ENCODE data around the gene UGT1A4. TPM values are rescaled to one million over a fixed set of nuclear protein-coding genes. Genes with fewer than 3 reads are reported as not detected.
"Not testable (repeated sequence)": the region's sequence is repeated elsewhere in the genome, so short reads cannot be mapped to it uniquely, and the experiment has no call there.

The UGT1A4 gene
- total and polyA plus RNA-seq, 5 donors from 2014 or later = not detected

DNA sequence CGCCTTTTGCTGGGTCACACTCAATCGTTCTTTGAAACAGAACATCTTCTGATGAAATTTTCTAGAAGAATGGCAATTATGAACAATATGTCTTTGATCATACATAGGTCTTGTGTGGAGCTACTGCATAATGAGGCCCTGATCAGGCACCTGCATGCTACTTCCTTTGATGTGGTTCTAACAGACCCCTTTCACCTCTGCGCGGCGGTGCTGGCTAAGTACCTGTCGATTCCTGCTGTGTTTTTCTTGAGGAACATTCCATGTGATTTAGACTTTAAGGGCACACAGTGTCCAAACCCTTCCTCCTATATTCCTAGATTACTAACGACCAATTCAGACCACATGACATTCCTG is 5.3 kb upstream of the UGT1A4 start:
- Mint-ChIP-seq H3K36me3 (no peaks in the 10 kb centered on the region), H3K27me3 (peaks cover 22% of the 10 kb centered on the region), H3K27ac (no peak overlapping the region), H3K9me3 (peaks cover 0 to 1% (median 0%) of the 10 kb centered on the region in 7 donors), H3K4me1 (no peaks in the 10 kb centered on the region), H3K4me3 (no peak overlapping the region)
- Histone ChIP-seq H3K4me3 (ENCODE audit: low read depth, low read length) (no peak overlapping the region), H3K27ac (ENCODE audit: insufficient read depth, low read length, poor library complexity, severe bottlenecking) (no peak overlapping the region), H3K9me3 (ENCODE audit: control insufficient read depth in 2 of 2, low read length in 2 of 2) (no peaks in the 10 kb centered on the region), H3K27me3 (ENCODE audit: control insufficient read depth, insufficient read depth, low read length) (peaks cover 9% of the 10 kb centered on the region), H3K36me3 (ENCODE audit: control insufficient read depth, insufficient read depth, low read length) (no peaks in the 10 kb centered on the region), H3K4me1 (ENCODE audit: control insufficient read depth, insufficient read depth, low read length, poor library complexity, severe bottlenecking) (no peaks in the 10 kb centered on the region)
- DNase-seq (no peak), ATAC-seq (ENCODE audit: low read depth in 2 of 2) (no peak)

DNA sequence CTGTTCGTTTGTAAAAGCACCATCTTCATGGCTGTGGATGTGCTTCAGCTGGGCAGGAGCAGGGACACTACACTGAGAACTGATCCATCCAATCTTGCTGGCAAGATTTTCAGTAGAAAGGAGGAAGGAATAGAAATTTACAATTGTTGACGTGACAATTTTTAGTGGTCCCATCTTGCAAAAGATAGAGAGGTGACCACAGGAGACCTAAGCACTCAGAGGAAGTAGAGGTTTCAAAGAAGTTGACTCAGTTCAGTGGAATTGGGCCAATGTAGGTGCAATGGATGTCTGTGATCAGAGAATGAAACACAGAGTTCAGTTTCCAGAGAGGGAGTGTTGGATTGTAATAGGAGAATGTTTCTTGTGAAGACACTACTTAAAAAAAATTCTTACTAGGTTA is 4.4 kb upstream of the UGT1A4 start:
- H3K4me1 Mint-ChIP-seq = no peaks in the 10 kb centered on the region
- H3K27me3 Mint-ChIP-seq = peaks cover 17% of the 10 kb centered on the region
- Histone ChIP-seq H3K9me3 (ENCODE audit: control insufficient read depth in 2 of 2, low read length in 2 of 2) (no peaks in the 10 kb centered on the region), H3K36me3 (ENCODE audit: control insufficient read depth, insufficient read depth, low read length) (no peaks in the 10 kb centered on the region), H3K27ac (ENCODE audit: insufficient read depth, low read length, poor library complexity, severe bottlenecking) (no peak overlapping the region), H3K4me3 (ENCODE audit: low read depth, low read length) (no peak overlapping the region), H3K4me1 (ENCODE audit: control insufficient read depth, insufficient read depth, low read length, poor library complexity, severe bottlenecking) (no peaks in the 10 kb centered on the region), H3K27me3 (ENCODE audit: control insufficient read depth, insufficient read depth, low read length) (peaks cover 5% of the 10 kb centered on the region)
- no peak overlapping the region for H3K4me3 Mint-ChIP-seq
- ATAC-seq (ENCODE audit: low read depth in 2 of 2) = no peak
- H3K9me3 Mint-ChIP-seq = peaks cover 0 to 1% (median 0%) of the 10 kb centered on the region in 7 donors
- no peaks in the 10 kb centered on the region for H3K36me3 Mint-ChIP-seq
- no peak overlapping the region for H3K27ac Mint-ChIP-seq
- DNase-seq = no peak

DNA sequence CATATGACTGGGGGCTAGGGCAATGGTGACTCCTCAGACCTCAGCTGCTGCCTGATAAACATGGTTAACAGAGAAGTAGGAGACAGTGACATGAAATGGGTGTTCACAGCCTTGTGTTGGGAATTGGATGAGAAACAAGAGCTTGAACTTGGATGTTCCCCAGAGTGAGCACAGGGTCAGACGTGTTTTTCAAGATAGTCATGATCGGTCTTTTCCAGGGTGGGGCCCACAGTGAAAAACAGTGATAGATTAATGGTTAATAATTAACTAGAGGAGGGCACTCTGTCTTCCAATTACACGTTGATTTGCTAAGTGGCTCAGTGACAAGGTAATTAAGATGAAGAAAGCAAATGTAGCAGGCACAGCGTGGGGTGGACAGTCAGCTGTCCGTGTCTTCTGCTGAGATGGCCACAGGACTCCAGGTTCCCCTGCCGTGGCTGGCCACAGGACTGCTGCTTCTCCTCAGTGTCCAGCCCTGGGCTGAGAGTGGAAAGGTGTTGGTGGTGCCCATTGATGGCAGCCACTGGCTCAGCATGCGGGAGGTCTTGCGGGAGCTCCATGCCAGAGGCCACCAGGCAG is 10.3 kb downstream of the UGT1A4 start, which contains the start of gene UGT1A3:
UGT1A3 (plus strand) TSS at position 320 of the 579 bp plus-strand sequence; CDS start at position 405, 85 bp downstream.
- peaks cover 0 to 6% (median 0%) of the 10 kb centered on the region in 7 donors for H3K9me3 Mint-ChIP-seq
- no peaks in the 10 kb centered on the region for H3K9me3 ChIP-seq (ENCODE audit: control insufficient read depth in 2 of 2, low read length in 2 of 2)
- H3K27ac Mint-ChIP-seq = no peak within 1 kb of the TSS
- no peak for DNase-seq
- no peak within 1 kb of the TSS for H3K4me3 Mint-ChIP-seq
- H3K4me1 Mint-ChIP-seq = no peaks in the 10 kb centered on the region
- no peak within 1 kb of the TSS for H3K27ac ChIP-seq (ENCODE audit: insufficient read depth, low read length, poor library complexity, severe bottlenecking)
- no peaks in the 10 kb centered on the region for H3K36me3 ChIP-seq (ENCODE audit: control insufficient read depth, insufficient read depth, low read length)
- H3K4me3 ChIP-seq (ENCODE audit: low read depth, low read length) = no peak within 1 kb of the TSS
- H3K4me1 ChIP-seq (ENCODE audit: control insufficient read depth, insufficient read depth, low read length, poor library complexity, severe bottlenecking) = no peaks in the 10 kb centered on the region
- no peak for ATAC-seq (ENCODE audit: low read depth in 2 of 2)
- H3K36me3 Mint-ChIP-seq = no peaks in the 10 kb centered on the region
- H3K27me3 Mint-ChIP-seq = peaks cover 4% of the 10 kb centered on the region
- H3K27me3 ChIP-seq (ENCODE audit: control insufficient read depth, insufficient read depth, low read length) = no peaks in the 10 kb centered on the region

DNA sequence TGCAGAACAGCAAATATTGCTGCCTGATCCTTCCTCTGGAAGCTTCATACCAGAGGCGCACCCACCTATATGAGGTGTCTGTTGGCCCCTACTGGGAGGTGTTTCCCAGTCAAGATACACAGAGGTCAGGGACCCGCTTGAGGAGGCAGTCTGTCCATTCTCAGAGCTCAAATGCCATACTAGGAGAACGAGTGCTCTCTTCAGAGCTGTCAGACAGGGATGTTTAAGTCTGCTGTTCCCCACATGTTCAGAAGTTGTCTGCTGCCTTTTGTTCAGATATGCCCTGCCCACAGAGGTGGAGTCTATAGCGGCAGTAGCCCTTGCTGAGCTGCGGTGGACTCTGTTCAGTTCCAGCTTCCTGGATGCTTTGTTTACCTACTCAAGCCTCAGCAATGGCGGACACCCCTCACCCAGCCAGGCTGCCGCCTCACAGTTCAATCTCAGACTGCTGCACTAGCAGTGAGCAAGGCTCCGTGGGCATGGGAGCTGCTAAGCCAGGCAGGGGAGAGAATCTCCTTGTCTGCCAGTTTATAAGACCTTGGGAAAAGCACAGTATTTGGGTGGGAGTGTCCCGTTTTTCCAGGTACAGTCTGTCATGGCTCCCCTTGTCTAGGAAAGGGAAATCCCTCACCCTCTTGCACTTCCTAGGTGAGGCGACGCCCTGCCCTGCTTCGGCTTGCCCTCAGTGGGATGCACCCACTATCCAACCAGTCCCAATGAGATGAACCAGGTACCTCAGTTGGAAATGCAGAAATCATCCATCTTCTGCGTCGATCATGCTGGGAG is 18.5 kb downstream of the UGT1A4 start:
- H3K4me3 ChIP-seq (ENCODE audit: low read depth, low read length); H3K4me1 ChIP-seq (ENCODE audit: control insufficient read depth, insufficient read depth, low read length, poor library complexity, severe bottlenecking); H3K27ac ChIP-seq (ENCODE audit: insufficient read depth, low read length, poor library complexity, severe bottlenecking); H3K4me1 Mint-ChIP-seq; DNase-seq; H3K27me3 ChIP-seq (ENCODE audit: control insufficient read depth, insufficient read depth, low read length); H3K9me3 ChIP-seq (ENCODE audit: control insufficient read depth in 2 of 2, low read length in 2 of 2); H3K36me3 ChIP-seq (ENCODE audit: control insufficient read depth, insufficient read depth, low read length); H3K9me3 Mint-ChIP-seq; H3K36me3 Mint-ChIP-seq; H3K27ac Mint-ChIP-seq; ATAC-seq (ENCODE audit: low read depth in 2 of 2); H3K4me3 Mint-ChIP-seq: not testable (repeated sequence)
- H3K27me3 Mint-ChIP-seq = peaks cover 11% of the 10 kb centered on the region

DNA sequence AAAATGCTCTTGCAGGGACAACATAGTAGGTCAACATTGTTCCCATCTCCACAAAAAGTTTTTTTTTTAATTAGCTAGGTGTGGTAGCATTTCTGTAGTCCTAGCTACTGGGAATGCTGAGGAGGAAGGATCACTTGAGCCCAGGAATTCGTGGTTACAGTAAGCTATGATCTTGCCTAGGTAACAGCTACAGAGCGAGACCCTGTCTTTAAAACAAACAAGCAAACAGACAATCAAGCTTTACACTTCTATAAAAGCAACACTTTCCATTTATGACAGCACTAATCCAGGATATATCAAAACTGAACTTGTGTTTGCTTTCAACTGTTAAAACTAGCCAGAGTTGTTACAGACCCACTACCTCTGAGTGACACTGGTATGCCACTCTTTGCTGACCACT is 22.3 kb downstream of the UGT1A4 start:
- Histone ChIP-seq H3K27ac (ENCODE audit: insufficient read depth, low read length, poor library complexity, severe bottlenecking) (no peak overlapping the region), H3K27me3 (ENCODE audit: control insufficient read depth, insufficient read depth, low read length) (peaks cover 2% of the 10 kb centered on the region), H3K9me3 (ENCODE audit: control insufficient read depth in 2 of 2, low read length in 2 of 2) (no peaks in the 10 kb centered on the region), H3K4me3 (ENCODE audit: low read depth, low read length) (no peak overlapping the region), H3K4me1 (ENCODE audit: control insufficient read depth, insufficient read depth, low read length, poor library complexity, severe bottlenecking) (no peaks in the 10 kb centered on the region), H3K36me3 (ENCODE audit: control insufficient read depth, insufficient read depth, low read length) (no peaks in the 10 kb centered on the region)
- DNase-seq = no peak
- Mint-ChIP-seq H3K27ac (no peak overlapping the region), H3K27me3 (peaks cover 16% of the 10 kb centered on the region), H3K36me3 (no peaks in the 10 kb centered on the region), H3K4me3 (no peak overlapping the region), H3K9me3 (no peaks in the 10 kb centered on the region), H3K4me1 (no peaks in the 10 kb centered on the region)
- no peak for ATAC-seq (ENCODE audit: low read depth in 2 of 2)

DNA sequence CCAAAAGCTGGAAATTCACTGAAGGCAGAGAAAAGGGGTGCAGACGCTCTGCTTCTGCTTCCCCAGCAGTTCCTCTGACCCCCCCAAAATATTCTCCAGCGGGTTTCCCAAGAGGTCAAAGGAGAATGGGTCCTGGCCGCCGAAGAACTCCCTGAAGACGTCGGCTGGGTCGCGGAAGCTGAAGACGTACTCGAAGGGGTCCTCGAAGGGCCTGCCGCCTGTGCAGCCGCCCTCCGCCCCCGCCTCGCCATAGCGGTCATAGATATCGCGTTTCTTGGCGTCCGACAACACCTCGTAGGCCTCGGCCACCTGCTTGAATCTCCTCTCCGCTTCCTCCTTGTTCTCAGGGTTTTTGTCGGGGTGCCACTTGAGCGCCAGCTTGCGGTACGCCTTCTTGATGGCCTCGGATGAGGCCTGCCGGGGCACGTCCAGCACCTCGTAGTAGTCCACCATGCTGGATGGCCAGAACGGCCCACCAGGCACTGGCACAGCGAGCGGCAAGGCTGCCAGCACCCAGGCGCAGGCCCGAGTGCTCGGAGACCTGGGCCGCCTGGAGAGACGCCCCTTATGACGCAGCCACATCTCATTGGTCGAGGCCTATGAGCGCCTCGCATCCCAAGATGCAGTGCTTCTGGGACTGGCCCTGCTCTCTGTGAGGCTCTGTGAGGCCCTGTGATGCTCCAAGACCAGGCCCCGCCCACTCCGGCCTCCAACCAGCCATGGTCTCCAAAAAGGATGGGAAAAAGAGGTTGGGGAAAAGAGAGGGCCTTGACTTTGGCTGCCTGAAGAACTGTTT is 25.1 kb downstream of the UGT1A4 start:
- H3K27me3 Mint-ChIP-seq = peaks cover 11% of the 10 kb centered on the region
- no peaks in the 10 kb centered on the region for H3K4me1 Mint-ChIP-seq
- DNase-seq (no peak), ATAC-seq (ENCODE audit: low read depth in 2 of 2) (no peak)
- H3K9me3 ChIP-seq (ENCODE audit: control insufficient read depth in 2 of 2, low read length in 2 of 2) = no peaks in the 10 kb centered on the region
- H3K9me3 Mint-ChIP-seq = peaks cover 0 to 2% (median 0%) of the 10 kb centered on the region in 7 donors
- H3K4me3 Mint-ChIP-seq = no peak overlapping the region
- H3K36me3 ChIP-seq (ENCODE audit: control insufficient read depth, insufficient read depth, low read length) = no peaks in the 10 kb centered on the region
- H3K27ac Mint-ChIP-seq = no peak overlapping the region
- no peak overlapping the region for H3K27ac ChIP-seq (ENCODE audit: insufficient read depth, low read length, poor library complexity, severe bottlenecking)
- peaks cover 7% of the 10 kb centered on the region for H3K27me3 ChIP-seq (ENCODE audit: control insufficient read depth, insufficient read depth, low read length)
- no peaks in the 10 kb centered on the region for H3K36me3 Mint-ChIP-seq
- no peaks in the 10 kb centered on the region for H3K4me1 ChIP-seq (ENCODE audit: control insufficient read depth, insufficient read depth, low read length, poor library complexity, severe bottlenecking)
- no peak overlapping the region for H3K4me3 ChIP-seq (ENCODE audit: low read depth, low read length)

DNA sequence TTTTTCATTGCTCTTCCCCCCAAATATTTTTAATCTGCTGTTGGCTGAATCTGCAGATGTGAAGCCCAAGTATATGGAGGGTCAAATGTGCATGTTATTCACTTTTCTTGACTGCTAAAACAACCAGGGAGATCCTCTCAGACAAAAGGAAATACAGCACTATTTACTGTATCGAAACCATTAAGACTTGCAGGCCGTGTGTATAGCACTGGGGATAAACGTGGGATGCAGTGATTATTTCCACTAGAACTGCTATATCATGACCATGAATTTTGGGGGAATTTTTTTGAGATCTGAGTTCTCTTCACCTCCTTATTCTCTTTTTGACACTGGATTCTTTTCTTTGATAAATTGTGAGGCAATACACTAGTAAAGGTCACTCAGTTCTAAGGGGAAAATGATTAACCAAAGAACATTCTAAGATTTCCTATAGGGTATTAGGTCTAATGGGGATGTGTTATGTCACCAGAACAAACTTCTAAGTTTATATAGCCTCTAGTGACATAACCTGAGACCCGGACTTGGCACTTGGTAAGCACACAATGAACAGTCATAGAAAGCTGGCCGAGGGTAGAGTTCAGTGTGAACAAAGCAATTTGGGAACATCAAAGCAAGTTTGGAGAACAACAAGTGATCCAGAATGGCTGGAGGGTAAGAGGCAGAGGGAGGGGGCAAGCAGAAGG is 26.7 kb downstream of the UGT1A4 start:
- Mint-ChIP-seq H3K27ac (no peak overlapping the region), H3K36me3 (no peaks in the 10 kb centered on the region), H3K4me3 (no peak overlapping the region), H3K9me3 (peaks cover 0 to 5% (median 2%) of the 10 kb centered on the region in 7 donors), H3K27me3 (peaks cover 11% of the 10 kb centered on the region), H3K4me1 (no peaks in the 10 kb centered on the region)
- no peaks in the 10 kb centered on the region for H3K36me3 ChIP-seq (ENCODE audit: control insufficient read depth, insufficient read depth, low read length)
- H3K4me3 ChIP-seq (ENCODE audit: low read depth, low read length) = no peak overlapping the region
- no peak for ATAC-seq (ENCODE audit: low read depth in 2 of 2)
- DNase-seq = no peak
- H3K27ac ChIP-seq (ENCODE audit: insufficient read depth, low read length, poor library complexity, severe bottlenecking) = no peak overlapping the region
- H3K4me1 ChIP-seq (ENCODE audit: control insufficient read depth, insufficient read depth, low read length, poor library complexity, severe bottlenecking) = no peaks in the 10 kb centered on the region
- no peaks in the 10 kb centered on the region for H3K9me3 ChIP-seq (ENCODE audit: control insufficient read depth in 2 of 2, low read length in 2 of 2)
- H3K27me3 ChIP-seq (ENCODE audit: control insufficient read depth, insufficient read depth, low read length) = peaks cover 7% of the 10 kb centered on the region
